ENCODE results near the gene WWC1.

DNA sequence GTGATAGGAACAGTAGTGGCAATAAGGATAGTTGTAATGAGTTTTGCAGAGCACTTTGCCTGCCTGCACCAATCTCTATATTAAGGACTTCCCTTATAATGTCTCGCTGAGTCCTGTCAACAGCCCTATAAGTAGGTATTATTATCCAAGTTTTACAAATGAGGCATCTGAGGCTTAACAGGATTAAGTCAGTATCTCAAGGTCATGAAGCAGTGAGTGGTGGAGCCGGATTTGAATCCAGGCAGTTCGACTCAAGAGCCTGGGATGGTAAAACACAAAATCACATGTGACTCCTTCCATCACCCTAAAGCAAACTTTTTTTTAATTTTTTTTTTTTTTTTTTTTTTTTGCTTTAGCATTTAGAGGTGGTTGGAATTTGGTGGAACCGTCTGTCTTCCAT lies 135.8 kb downstream of the WWC1 start:
- TF ChIP-seq FOXA1 (IDR thresholded peaks at IDR 0.05; ENCODE audit: borderline replicate concordance) (no peak), HMG20B (CRISPR knock-in tag; IDR thresholded peaks at IDR 0.05) (no peak), RFX5 (IDR thresholded peaks at IDR 0.05; ENCODE audit: low read depth, low read length) (no peak)
- TF ChIP-seq, protein P1, sequence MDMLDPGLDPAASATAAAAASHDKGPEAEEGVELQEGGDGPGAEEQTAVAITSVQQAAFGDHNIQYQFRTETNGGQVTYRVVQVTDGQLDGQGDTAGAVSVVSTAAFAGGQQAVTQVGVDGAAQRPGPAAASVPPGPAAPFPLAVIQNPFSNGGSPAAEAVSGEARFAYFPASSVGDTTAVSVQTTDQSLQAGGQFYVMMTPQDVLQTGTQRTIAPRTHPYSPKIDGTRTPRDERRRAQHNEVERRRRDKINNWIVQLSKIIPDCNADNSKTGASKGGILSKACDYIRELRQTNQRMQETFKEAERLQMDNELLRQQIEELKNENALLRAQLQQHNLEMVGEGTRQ (CRISPR knock-in tag; IDR thresholded peaks at IDR 0.05): no peak
- TF ChIP-seq, protein P2, sequence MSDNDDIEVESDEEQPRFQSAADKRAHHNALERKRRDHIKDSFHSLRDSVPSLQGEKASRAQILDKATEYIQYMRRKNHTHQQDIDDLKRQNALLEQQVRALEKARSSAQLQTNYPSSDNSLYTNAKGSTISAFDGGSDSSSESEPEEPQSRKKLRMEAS (CRISPR knock-in tag; IDR thresholded peaks at IDR 0.05): no peak

Measured in K562 (cell line).